GM18526 (cell line): ENCODE measurements around the gene GALC.

Source experiments
- POLR2A ChIP-seq: IDR thresholded peaks from 3 replicates; pipeline ENCODE4 v1.6.1; 2011; ENCODE audit not compliant: insufficient read length; ENCODE audit errors: extremely low read depth

The GALC gene

GRCh38 chr14:88012495-88012894 is 19.5 kb upstream of the GALC start:
- TF ChIP-seq POLR2A, result no peak

GRCh38 chr14:88010331-88010730 is 17.3 kb upstream of the GALC start:
- TF ChIP-seq POLR2A, result no peak

DNA sequence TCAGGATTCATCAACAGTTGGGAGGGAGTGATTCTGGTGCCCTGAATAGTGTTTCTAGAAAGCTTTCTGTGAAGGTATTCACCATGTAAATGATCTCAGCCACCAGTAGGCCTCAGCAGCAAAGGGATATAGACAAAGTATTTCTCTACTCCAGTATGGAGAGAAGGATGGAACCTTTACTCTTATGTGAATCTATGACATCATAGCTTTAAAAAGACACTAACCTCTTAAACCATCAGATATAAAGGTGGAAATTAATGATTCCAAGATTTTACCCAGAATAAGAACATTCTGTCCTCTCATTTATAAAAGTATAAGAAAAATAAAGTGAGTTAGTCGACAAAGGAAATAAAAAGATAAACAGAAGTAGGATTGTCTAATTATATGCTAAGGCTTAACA is 16.5 kb upstream of the GALC start:
- no peak for TF ChIP-seq POLR2A

GRCh38 chr14:88008039-88008742 is 15.2 kb upstream of the GALC start:
- no peak for TF ChIP-seq POLR2A

DNA sequence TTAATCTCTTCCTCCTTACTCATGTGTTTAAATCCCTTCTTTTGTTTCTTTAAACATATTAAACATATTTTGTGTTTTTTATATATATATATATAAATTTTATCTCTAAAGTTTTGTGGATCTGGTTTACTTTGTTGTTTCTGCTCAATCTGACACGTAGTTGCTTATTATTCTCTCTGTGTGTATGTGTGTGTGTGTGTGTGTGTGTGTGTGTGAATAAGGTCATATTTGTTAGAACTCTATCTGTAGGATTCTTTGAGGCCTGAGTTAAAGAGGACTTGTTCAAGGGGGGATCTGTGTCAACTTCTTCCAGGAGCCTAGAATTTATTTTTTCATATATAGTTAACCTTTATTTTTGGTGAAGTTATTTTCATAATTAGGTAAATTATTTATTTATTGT is 14.6 kb upstream of the GALC start:
- TF ChIP-seq POLR2A, result no peak

- TF ChIP-seq POLR2A, result no peak
These were observed 13.2 kb upstream of the GALC start for GRCh38 chr14:88005978-88006851.

DNA sequence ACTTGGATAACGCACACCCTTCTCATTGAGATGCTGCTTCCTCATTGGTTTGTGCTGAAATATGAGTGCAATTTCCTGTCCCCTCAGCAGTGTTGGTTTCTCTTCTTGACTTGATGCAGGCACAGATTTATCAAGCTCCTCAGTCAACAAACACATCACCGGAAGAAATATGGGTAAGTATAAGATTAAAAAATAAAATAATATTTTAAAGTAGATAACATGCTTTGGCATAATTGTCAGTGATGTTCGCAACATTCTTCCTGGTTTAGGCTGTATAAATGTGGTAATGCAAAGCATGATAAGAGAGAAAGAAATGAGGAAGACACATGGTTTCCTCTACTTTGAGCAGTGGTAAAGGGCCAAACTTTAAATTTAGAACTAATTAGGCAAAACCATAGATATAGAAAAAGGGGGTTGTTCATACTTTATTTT is 12.1 kb upstream of the GALC start, which contains the start of gene GPR65:
TSS of gene GPR65 (plus strand) at position 86 of the 432 bp plus-strand sequence. CDS start 5,713 bp downstream, outside the sequence.
- TF ChIP-seq POLR2A, result peak; percentile 34

- no peak for TF ChIP-seq POLR2A
These were observed 11.6 kb upstream of the GALC start for GRCh38 chr14:88004506-88005036.

DNA sequence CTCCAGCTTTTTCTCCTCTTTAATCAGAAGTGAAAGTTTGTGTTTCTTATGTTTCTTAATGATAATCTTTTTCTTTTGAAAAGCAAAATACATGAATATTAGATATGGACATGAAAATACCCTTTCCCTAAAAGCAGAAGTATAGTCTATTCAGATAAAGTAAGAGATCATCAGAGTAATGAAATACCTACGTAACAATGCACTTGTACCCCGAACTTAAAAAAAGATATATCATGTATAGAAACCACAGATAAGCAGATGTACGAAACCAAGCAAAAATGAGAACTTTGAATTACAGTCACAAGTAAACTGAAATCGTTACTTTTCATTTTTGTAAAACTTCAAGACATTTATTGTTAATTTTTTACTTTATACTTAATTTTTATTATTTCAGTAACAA is 10.4 kb upstream of the GALC start:
- TF ChIP-seq POLR2A, result no peak

GRCh38 chr14:88002421-88003075 is 9.6 kb upstream of the GALC start:
- TF ChIP-seq POLR2A, result no peak

GRCh38 chr14:87999277-87999676 is 6.3 kb upstream of the GALC start:
- TF ChIP-seq POLR2A, result no peak

- TF ChIP-seq POLR2A, result no peak
These were observed 5.5 kb upstream of the GALC start for GRCh38 chr14:87998482-87998881.

- no peak for TF ChIP-seq POLR2A
These were observed 3.3 kb upstream of the GALC start for GRCh38 chr14:87996291-87996592.

GRCh38 chr14:87995500-87996290 is 2.7 kb upstream of the GALC start:
- no peak for TF ChIP-seq POLR2A

DNA sequence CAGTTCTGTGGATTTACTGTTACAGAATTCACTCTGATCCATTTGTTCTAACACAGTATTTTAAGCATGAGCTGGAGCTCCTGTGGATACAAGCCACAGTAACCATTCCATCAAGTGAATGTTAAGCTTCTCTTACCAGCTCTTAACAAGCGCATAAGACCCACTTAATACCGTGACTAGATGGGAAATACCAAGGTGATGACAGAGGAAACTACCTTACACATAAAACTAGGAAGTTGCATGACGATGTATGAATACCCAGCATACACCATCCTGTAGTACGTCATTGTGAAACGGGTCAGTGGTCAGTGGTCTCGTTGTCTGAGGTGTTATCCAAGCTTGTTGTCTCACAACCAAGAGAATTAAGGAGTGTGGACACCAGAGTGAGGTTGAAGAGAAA is 2.0 kb upstream of the GALC start:
- TF ChIP-seq POLR2A, result no peak
